Ishikawa (cell line): ENCODE data around the gene SH3BP2.

Source experiments
- CEBPB ChIP-seq: IDR thresholded peaks from 2 replicates; pipeline ENCODE4 v1.6.1; 2012
- CREB1 ChIP-seq: IDR thresholded peaks from 2 replicates; pipeline ENCODE4 v1.6.1; 2012; ENCODE audit warnings: low read depth
- EGR1 ChIP-seq: IDR thresholded peaks from 2 replicates; pipeline ENCODE4 v1.6.1; 2012
- EP300 ChIP-seq: IDR thresholded peaks from 2 replicates; pipeline ENCODE4 v1.6.1; 2012; ENCODE audit warnings: borderline replicate concordance
- FOXM1 ChIP-seq: IDR thresholded peaks from 2 replicates; pipeline ENCODE4 v1.6.1; 2012; ENCODE audit warnings: low read depth, borderline replicate concordance
- NFIC ChIP-seq: IDR thresholded peaks from 2 replicates; pipeline ENCODE4 v1.6.1; 2012
- RAD21 ChIP-seq: IDR thresholded peaks from 2 replicates; pipeline ENCODE4 v1.6.1; 2012; ENCODE audit warnings: low read depth
- TAF1 ChIP-seq: IDR thresholded peaks from 2 replicates; pipeline ENCODE4 v1.6.1; 2012; ENCODE audit warnings: low read depth, mild to moderate bottlenecking
- TCF12 ChIP-seq: IDR thresholded peaks from 2 replicates; pipeline ENCODE4 v1.6.1; 2012; ENCODE audit warnings: low read depth
- TEAD4 ChIP-seq: IDR thresholded peaks from 2 replicates; pipeline ENCODE4 v1.6.1; 2012
- YY1 ChIP-seq: IDR thresholded peaks from 2 replicates; pipeline ENCODE4 v1.6.1; 2012; ENCODE audit warnings: low read depth
- ZBTB7A ChIP-seq: IDR thresholded peaks from 2 replicates; pipeline ENCODE4 v1.6.1; 2012; ENCODE audit warnings: low read depth
- TF ChIP-seq, protein P1 (sequence below): IDR thresholded peaks from 2 replicates; pipeline ENCODE4 v1.6.1; 2012
- TF ChIP-seq, protein P2 (sequence below): IDR thresholded peaks from 2 replicates; pipeline ENCODE4 v1.6.1; 2012
- TF ChIP-seq, protein P3 (sequence below): IDR thresholded peaks from 2 replicates; pipeline ENCODE4 v1.6.1; 2012; ENCODE audit warnings: low read depth, mild to moderate bottlenecking

The SH3BP2 gene

DNA sequence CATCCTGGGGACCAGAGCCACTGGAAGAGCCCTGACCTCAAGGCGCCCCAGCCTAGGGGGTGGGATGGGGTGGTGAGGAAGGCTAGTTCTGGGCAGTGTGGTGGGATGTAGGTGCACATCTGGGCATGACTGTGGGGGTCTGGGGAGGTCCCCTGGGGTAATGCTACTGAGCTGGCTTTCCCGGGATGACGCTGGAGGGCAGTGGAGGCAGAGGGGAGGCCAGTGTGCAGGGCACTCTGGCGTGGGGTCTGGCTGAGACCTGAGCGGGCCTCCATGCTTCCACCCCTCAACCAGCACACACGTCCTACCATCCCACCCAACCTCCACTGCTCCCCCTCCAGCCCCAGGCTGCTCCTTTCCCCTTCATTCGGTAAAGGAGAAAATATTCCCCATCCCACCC, 4.8 kb upstream of the SH3BP2 start:
- TF ChIP-seq TEAD4 (no peak), TCF12 (no peak), CEBPB (no peak), EGR1 (no peak), FOXM1 (no peak), EP300 (no peak), YY1 (no peak), ZBTB7A (no peak), RAD21 (no peak), TAF1 (no peak), NFIC (no peak), CREB1 (no peak)
- TF ChIP-seq, protein P1, sequence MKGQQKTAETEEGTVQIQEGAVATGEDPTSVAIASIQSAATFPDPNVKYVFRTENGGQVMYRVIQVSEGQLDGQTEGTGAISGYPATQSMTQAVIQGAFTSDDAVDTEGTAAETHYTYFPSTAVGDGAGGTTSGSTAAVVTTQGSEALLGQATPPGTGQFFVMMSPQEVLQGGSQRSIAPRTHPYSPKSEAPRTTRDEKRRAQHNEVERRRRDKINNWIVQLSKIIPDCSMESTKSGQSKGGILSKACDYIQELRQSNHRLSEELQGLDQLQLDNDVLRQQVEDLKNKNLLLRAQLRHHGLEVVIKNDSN: no peak
- TF ChIP-seq, protein P2, sequence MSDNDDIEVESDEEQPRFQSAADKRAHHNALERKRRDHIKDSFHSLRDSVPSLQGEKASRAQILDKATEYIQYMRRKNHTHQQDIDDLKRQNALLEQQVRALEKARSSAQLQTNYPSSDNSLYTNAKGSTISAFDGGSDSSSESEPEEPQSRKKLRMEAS: no peak
- TF ChIP-seq, protein P3, sequence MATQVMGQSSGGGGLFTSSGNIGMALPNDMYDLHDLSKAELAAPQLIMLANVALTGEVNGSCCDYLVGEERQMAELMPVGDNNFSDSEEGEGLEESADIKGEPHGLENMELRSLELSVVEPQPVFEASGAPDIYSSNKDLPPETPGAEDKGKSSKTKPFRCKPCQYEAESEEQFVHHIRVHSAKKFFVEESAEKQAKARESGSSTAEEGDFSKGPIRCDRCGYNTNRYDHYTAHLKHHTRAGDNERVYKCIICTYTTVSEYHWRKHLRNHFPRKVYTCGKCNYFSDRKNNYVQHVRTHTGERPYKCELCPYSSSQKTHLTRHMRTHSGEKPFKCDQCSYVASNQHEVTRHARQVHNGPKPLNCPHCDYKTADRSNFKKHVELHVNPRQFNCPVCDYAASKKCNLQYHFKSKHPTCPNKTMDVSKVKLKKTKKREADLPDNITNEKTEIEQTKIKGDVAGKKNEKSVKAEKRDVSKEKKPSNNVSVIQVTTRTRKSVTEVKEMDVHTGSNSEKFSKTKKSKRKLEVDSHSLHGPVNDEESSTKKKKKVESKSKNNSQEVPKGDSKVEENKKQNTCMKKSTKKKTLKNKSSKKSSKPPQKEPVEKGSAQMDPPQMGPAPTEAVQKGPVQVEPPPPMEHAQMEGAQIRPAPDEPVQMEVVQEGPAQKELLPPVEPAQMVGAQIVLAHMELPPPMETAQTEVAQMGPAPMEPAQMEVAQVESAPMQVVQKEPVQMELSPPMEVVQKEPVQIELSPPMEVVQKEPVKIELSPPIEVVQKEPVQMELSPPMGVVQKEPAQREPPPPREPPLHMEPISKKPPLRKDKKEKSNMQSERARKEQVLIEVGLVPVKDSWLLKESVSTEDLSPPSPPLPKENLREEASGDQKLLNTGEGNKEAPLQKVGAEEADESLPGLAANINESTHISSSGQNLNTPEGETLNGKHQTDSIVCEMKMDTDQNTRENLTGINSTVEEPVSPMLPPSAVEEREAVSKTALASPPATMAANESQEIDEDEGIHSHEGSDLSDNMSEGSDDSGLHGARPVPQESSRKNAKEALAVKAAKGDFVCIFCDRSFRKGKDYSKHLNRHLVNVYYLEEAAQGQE: no peak

DNA sequence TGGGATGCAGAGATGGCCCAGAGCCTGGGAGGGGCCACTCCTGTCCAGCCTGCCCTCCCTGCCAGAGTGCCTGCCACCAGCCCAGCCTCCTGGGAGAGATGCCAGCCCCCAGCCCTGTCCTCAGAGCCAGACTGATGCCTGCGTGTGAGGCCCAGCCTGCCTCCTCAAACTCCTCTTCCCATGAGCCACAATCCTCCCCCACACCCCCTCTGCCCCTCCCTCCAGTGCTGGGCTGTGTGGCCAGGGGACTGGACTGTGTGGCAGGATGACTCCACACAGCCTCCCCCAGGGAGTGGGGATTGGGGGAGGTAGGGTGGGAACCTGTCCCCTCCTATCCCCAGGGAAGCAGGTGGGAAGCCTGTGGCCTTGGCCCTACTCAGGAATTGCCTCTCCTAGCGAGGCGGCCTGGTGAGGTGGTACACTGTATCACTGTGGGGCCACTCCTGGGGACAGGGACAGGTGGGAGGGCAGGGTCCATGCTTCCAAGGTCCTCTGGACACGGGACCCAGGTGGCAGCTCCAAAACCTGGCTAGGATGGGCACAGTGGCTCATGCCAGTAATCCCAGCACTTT, 4.3 kb upstream of the SH3BP2 start:
- no peak for TF ChIP-seq NFIC
- TF ChIP-seq TAF1: no peak
- TF ChIP-seq, protein P1: no peak
- no peak for TF ChIP-seq CREB1
- no peak for TF ChIP-seq FOXM1
- TF ChIP-seq TEAD4: no peak
- no peak for TF ChIP-seq RAD21
- no peak for TF ChIP-seq EGR1
- no peak for TF ChIP-seq EP300
- TF ChIP-seq, protein P3: no peak
- TF ChIP-seq CEBPB: no peak
- no peak for TF ChIP-seq YY1
- TF ChIP-seq TCF12: no peak

DNA sequence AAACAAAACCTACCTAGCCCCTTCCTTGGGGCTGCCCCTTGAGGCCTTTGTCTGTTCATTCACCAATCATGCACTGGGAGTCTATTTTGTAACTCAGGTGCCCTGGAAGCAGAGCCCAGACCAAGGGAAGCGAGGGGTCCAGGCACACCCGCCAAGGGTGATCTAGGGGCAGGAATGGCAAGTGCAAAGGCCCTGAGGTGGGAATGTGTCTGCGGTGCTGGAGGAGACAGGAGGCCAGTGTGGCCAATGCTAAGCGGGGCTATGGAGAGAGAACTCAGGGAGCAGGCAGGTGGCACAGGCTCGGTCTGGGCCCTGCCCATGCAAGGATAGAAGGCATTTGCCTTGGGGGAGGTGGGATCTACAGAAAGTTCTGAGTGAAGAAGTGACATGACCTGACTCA, 3.5 kb upstream of the SH3BP2 start:
- TF ChIP-seq EP300 (no peak), TEAD4 (no peak), FOXM1 (no peak), CEBPB (no peak), CREB1 (no peak), EGR1 (no peak), TAF1 (no peak), ZBTB7A (no peak), YY1 (no peak), NFIC (no peak), TCF12 (no peak), RAD21 (no peak)
- TF ChIP-seq, protein P1: no peak
- TF ChIP-seq, protein P2: no peak
- TF ChIP-seq, protein P3: no peak
